ENCODE data around the gene TRIM41. TPM values are rescaled to one million over a fixed set of nuclear protein-coding genes. Genes with fewer than 3 reads are reported as not detected.

Gene TRIM41
- total and polyA plus RNA-seq, 9 of the 15 experiments (the other 6 are each of a cell fraction or from before 2014, with no cell fraction given): 1.8 to 47.6 (median 20.9) TPM

DNA sequence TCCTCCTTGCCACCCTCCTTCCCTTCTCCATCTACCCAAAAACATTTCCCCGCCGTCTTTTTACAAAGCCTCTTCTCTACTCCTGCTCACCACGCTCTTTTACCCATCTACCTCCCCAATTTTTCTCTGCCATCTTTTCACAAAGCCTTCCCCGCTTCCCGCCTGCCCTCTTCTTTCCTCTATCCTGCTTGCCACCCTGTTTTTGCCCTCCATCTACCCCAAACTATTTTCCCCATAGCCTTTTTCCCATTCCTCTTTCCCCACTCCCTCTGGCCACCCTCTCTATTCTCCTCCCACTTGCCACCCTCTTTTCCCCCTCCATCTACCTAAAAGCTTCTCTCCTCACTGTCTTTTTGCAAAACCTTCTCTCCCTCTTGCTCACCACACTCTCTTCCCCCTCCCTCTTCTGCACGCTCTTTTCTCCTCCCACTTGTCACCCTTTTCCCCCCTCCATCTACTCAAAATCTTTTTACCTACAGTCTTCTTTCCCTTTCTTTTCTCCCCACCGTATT lies 57.2 kb downstream of the TRIM41 start (continued):
- TF ChIP-seq, protein P1, sequence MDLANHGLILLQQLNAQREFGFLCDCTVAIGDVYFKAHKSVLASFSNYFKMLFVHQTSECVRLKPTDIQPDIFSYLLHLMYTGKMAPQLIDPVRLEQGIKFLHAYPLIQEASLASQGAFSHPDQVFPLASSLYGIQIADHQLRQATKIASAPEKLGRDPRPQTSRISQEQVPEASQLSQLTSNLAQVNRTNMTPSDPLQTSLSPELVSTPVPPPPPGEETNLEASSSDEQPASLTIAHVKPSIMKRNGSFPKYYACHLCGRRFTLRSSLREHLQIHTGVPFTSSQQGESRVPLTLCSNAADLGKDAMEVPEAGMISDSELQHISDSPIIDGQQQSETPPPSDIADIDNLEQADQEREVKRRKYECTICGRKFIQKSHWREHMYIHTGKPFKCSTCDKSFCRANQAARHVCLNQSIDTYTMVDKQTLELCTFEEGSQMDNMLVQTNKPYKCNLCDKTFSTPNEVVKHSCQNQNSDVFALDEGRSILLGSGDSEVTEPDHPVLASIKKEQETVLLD (IDR thresholded peaks at IDR 0.05): peak; percentile 52; the same call in 1 of the 2 replicates
- no peak for TF ChIP-seq ZFPM2 (CRISPR knock-in tag; IDR thresholded peaks at IDR 0.05)
- TF ChIP-seq TEAD1 (CRISPR knock-in tag; IDR thresholded peaks at IDR 0.05): no peak
- TF ChIP-seq KDM1A (IDR thresholded peaks at IDR 0.05): peak in 1 of 2 experiments; percentile 18; a peak in 1 of 4 replicates
- TF ChIP-seq HINFP (tag; conservative IDR thresholded peaks at IDR 0.05; ENCODE audit: low read depth): 0 out of 2 replicates have a peak, but pooled peaks have one; percentile 34
- TF ChIP-seq SMARCB1 (IDR thresholded peaks at IDR 0.05; ENCODE audit: insufficient read length, low read depth): no peak
- TF ChIP-seq HDGF (IDR thresholded peaks at IDR 0.05): 0 out of 2 replicates have a peak, but pooled peaks have one; percentile 15
- TF ChIP-seq, protein P2, sequence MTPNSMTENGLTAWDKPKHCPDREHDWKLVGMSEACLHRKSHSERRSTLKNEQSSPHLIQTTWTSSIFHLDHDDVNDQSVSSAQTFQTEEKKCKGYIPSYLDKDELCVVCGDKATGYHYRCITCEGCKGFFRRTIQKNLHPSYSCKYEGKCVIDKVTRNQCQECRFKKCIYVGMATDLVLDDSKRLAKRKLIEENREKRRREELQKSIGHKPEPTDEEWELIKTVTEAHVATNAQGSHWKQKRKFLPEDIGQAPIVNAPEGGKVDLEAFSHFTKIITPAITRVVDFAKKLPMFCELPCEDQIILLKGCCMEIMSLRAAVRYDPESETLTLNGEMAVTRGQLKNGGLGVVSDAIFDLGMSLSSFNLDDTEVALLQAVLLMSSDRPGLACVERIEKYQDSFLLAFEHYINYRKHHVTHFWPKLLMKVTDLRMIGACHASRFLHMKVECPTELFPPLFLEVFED (CRISPR knock-in tag; conservative IDR thresholded peaks at IDR 0.05): 0 out of 2 replicates have a peak, but pooled peaks have one; percentile 51
- no peak for TF ChIP-seq ZNF408 (CRISPR knock-in tag; IDR thresholded peaks at IDR 0.05; ENCODE audit: low read depth)
- TF ChIP-seq, protein P3, sequence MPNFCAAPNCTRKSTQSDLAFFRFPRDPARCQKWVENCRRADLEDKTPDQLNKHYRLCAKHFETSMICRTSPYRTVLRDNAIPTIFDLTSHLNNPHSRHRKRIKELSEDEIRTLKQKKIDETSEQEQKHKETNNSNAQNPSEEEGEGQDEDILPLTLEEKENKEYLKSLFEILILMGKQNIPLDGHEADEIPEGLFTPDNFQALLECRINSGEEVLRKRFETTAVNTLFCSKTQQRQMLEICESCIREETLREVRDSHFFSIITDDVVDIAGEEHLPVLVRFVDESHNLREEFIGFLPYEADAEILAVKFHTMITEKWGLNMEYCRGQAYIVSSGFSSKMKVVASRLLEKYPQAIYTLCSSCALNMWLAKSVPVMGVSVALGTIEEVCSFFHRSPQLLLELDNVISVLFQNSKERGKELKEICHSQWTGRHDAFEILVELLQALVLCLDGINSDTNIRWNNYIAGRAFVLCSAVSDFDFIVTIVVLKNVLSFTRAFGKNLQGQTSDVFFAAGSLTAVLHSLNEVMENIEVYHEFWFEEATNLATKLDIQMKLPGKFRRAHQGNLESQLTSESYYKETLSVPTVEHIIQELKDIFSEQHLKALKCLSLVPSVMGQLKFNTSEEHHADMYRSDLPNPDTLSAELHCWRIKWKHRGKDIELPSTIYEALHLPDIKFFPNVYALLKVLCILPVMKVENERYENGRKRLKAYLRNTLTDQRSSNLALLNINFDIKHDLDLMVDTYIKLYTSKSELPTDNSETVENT (CRISPR knock-in tag; IDR thresholded peaks at IDR 0.05): no peak
- no peak for TF ChIP-seq FOXK2 (conservative IDR thresholded peaks at IDR 0.05 in 1 of 2, IDR thresholded peaks at IDR 0.05 in 1 of 2; ENCODE audit: low read depth in 2 of 2)
- TF ChIP-seq BHLHE40 (IDR thresholded peaks at IDR 0.05; ENCODE audit: low read length): no peak
- peak; percentile 90; the same call in 1 of the 2 replicates for TF ChIP-seq ZNF512 (tag; IDR thresholded peaks at IDR 0.05)
- TF ChIP-seq PCBP2 (IDR thresholded peaks at IDR 0.05; ENCODE audit: low read depth, low read length, poor library complexity, severe bottlenecking): no peak
- TF ChIP-seq, protein P4, sequence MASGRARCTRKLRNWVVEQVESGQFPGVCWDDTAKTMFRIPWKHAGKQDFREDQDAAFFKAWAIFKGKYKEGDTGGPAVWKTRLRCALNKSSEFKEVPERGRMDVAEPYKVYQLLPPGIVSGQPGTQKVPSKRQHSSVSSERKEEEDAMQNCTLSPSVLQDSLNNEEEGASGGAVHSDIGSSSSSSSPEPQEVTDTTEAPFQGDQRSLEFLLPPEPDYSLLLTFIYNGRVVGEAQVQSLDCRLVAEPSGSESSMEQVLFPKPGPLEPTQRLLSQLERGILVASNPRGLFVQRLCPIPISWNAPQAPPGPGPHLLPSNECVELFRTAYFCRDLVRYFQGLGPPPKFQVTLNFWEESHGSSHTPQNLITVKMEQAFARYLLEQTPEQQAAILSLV (tag; IDR thresholded peaks at IDR 0.05): no peak
- no peak; a peak in 1 of 4 replicates for TF ChIP-seq TRIM24 (IDR thresholded peaks at IDR 0.05)
- TF ChIP-seq POLR2B (IDR thresholded peaks at IDR 0.05; ENCODE audit: low read depth, partially characterized antibody): peak; percentile 21
- no peak for TF ChIP-seq ZNF778 (CRISPR knock-in tag; IDR thresholded peaks at IDR 0.05)
- peak; percentile 63; the same call in 1 of the 2 replicates for TF ChIP-seq NFRKB (IDR thresholded peaks at IDR 0.05; ENCODE audit: low read depth)

Measured in K562 (cell line).